Measurements from ENCODE around the gene NOC2L.
"Not testable (repeated sequence)": the region's sequence is repeated elsewhere in the genome, so short reads cannot be mapped to it uniquely, and the experiment has no call there.

NOC2L gene

DNA sequence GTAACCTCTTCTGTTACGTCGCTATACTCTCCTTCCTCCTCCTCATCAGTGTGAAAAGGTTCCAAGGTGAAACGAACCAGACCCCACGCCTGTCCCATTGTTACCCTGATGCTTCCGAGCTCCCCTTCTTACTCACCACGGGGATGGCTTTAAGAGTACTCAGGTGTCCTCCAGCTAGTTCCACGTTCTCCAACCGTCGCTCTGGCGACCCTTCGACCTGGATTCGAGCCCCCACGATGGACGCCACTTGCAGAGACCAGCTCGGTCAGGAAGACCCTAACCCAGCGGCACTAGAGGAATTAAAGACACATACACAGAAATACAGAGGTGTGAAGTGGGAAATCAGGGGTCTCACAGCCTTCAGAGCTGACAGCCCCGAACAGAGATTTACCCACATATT, 61.1 kb downstream of the NOC2L start:
- DNase-seq, result not testable (repeated sequence)

DNA sequence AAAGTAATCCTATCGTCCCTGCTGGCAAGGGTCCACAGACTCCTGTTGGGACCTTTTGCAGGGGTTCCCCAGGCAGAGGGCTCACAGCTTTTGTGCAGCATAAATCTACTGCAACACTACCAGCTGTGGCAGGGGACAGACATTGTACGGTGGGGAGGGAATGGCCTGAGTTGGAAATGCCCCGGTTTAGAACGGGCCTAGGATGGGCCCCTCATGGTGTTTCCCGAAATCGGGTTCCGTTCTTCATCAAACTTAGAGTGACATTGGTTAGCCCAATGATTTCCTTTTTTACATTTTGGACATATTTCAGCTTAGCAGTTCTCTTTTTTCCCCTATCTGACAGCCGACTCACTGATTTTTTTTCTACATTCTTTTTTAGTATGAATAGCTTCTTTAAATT, 61.8 kb downstream of the NOC2L start:
- DNase-seq, result no peak
